GM21447 (cell line): Measurements from ENCODE around the gene ZNF22.
A peak's percentile ranks its signal among the peaks of the same experiment; 100 is the strongest.

Source experiments
- ATAC-seq: cut with Tn5 transposase; IDR thresholded peaks from one replicate; pipeline ENCODE4 v1.9.1; 2021; ENCODE audit not compliant: unreplicated experiment

Gene ZNF22

DNA sequence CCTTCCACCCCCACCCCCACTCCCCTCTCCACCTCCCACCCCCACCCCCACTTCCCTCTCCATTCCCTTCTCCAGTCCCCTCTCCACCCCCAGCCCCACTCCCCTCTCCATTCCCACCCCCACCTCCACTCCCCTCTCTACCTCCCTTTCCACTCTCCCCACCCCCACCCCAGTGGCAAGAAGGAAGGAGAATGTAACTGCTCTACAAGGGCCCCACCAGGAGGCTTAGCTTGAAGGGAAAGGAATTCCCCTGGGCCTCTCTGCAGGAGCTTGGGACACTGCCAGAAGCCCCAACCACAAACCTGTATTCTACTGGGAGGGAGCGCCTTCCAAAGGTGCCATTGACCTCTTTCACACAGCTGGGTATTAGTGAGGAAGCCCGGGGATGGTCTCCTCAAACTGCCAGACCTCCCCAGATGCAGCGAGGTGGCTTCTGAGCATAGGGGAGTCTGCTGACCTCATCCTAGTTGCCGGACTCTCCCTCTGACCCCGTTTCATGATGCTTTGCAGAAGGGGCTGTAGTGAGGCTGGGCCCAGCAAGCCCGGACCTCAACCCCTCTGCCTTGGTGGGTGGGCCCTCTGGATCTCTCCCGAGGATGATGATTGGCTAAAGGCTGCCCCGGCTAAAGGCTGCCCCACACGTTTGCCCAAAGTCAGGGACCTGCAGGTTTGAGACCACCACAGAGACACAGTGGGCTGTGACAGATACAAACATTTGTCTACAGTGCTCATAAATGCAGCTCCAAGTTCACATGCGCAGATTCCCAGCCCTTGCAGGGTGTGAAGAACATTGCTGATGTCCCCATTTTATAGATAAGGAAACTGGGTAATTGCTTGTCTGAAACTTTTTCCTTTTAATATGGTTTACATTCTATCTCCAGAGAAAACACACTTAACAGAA lies 25.0 kb upstream of the ZNF22 start:
- ATAC-seq: no peak

DNA sequence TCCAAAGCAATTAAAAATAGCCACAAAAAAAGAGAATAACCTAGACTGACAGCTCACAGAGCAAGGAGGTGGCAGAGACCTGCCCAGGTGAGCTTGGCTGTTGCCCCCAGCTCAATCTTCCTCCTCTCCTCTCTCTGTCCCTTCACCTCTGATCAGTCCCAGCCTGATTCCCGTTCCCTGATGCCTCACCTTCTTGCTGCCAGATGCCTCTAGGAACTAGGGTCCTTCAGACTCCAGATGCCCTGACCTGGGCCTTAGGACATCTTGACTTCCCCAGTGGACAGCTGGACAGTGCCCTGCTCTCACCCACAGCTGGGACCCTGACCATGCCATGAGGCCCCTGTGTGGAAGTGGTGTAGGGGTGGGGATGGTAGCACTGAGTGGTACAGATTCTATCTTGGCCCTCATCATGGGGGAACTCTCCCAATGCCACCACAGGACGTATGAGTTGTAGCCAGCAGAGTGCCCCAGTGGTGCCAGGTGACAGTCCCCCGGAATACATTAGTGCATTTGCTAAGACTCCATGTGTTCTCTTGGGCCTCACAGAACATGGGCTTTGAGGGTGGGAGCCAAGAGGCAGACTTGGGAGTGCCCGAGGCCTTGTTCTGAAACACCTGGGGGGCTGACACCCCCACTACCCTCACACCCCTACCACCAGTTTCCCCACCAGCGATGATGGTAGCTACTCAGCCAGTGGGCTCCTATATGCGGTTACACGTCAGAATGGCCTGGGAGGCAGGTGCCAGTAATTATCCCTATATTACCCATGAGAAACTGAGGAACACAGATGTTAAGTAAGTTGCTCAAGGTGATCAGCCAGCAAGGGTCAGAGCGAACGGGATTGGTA lies 24.1 kb upstream of the ZNF22 start:
- no peak for ATAC-seq

- ATAC-seq: no peak
Observed at GRCh38 chr10:44977287-44978212, 23.2 kb upstream of the ZNF22 start.

GRCh38 chr10:44978213-44978569 lies 22.5 kb upstream of the ZNF22 start:
- ATAC-seq: no peak

DNA sequence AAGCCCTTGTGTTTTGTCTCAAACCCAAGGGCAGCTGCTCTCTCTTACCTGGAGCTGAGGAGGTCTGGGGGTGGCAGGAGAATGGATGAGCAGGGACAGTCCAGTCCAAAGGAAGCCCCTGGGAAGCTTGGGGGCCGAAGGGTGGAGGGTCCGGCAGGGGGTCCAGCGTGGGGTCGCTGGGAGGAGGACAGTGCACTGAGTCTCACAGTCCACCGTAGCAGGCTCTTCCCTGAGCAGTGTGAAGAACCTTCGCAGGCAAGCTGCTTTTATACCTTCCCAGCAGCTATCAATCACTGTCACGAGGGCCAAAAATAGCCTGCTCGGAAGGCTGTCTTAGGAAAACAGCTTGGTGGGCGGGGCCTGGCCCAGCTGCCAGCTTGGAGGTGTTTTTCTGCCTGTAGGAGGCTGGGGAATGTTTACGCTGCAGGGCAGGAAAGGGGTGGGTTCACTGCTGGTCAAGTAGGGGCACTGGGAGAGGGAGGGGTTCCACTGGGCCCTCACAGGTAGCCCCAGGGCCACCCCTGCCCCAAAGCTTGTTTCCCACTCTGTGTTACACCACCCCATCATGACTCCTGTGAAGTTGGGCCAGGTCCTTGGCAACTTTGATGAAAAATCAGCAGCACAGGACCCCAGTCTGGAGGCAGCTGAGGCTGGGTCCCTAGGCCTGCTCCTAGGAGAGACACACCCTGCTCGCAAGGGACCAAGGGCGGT lies 22.0 kb upstream of the ZNF22 start, which contains the start of gene DEPP1:
TSS of gene DEPP1 (minus strand) at position 240 of the 711 bp plus-strand sequence. CDS start 779 bp downstream, outside the sequence.
- ATAC-seq: peak; percentile 38

GRCh38 chr10:44979281-44980191 lies 21.2 kb upstream of the ZNF22 start:
- ATAC-seq: no peak

DNA sequence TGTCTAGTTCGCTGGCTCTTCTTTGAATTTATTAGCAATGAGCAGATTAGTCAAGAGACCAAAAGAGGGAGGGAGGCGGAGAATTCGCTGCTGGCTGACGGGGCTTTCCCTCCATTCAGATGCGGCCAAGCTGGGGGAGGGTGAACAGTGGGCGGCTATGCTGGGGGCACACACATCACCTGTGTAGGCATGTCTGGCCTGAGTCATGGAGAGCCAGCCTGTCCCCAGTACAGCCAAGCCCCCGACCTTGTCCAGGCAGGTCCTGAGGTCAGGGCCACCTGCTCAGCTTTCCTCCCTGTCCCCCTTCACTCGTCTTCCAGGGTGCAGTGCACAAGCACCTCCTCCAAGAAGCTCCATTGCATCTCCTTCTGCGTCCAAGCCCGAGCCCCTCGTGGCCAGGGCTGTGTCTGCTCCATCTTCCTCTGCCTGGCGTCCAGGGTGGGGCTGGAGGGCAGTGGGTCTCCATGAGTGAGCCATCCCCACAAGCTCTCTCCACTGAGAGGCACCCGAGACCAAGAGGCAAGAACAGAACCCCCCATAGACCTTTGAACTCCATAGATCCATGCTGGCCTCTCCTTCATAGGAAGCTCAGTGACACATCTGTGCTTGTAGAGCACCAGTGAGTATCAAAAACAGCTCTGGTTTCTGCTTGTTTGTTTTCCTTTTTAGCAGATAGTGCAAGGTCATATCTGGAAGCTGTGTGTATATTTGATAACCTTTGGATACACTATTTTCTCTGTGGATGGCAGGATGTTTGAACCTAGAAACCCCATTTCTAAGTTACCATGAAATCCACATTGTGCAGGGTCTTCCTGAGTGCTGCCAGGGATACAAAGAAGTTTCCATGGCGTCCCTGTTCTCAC lies 20.2 kb upstream of the ZNF22 start:
- no peak for ATAC-seq

- peak; percentile 41 for ATAC-seq
Observed at GRCh38 chr10:44981172-44982113, 19.3 kb upstream of the ZNF22 start.

- ATAC-seq: no peak
Observed at GRCh38 chr10:44982114-44982460, 18.6 kb upstream of the ZNF22 start.

DNA sequence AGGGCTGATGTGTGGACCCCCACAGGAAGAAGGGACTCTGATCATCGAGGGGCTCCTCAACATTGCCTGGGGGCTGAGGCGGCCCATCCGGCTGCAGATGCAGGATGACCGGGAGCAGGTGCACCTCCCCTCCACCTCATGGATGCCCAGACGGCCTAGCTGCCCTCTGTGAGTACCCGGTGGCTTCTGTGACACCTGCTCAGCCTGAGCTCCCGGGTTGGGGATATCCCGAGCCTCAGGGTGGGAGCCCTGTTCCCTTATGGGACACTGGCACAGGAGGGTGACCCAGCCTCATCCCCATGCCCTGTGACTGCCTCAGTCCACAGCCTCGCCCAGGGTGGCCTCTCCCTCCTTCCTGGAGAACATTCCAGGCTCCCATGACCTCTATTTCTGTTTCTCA lies 18.2 kb upstream of the ZNF22 start:
- no peak for ATAC-seq

GRCh38 chr10:44983066-44983894 lies 17.4 kb upstream of the ZNF22 start:
- ATAC-seq: no peak

DNA sequence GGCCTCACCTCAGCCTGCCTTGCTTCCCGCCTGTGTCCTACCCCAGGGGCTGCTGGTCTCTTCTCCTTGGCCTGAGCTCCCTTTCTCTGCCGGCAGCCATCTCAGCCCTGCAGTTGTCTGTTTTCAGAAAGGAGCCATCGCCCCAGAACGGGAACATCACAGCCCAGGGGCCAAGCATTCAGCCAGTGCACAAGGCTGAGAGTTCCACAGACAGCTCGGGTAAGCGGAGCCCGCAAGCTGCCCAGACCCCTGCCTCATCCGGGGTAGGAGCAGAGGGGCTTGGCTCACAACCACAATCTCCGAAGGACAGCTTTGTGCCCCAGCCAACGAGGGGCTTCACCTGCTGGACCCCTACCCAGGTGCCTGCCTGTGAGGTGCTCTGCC lies 16.8 kb upstream of the ZNF22 start:
- no peak for ATAC-seq

DNA sequence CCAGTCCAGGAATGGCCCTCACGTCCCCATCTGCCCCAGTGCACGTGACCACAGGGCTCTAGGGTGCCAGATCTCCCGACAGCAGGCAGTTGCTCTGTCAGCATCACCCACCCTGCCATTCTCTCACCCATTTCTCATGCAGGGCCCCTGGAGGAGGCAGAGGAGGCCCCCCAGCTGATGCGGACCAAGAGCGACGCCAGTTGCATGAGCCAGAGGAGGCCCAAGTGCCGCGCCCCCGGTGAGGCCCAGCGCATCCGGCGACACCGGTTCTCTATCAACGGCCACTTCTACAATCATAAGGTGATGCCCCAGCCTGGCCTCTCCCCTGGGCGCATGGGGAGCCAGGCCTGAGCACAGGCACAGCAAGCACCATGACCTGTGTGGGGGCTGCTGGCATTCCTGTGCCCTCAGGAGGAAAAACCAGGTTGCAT lies 16.0 kb upstream of the ZNF22 start:
- no peak for ATAC-seq

- ATAC-seq: no peak
Observed at GRCh38 chr10:44985175-44985681, 15.5 kb upstream of the ZNF22 start.

DNA sequence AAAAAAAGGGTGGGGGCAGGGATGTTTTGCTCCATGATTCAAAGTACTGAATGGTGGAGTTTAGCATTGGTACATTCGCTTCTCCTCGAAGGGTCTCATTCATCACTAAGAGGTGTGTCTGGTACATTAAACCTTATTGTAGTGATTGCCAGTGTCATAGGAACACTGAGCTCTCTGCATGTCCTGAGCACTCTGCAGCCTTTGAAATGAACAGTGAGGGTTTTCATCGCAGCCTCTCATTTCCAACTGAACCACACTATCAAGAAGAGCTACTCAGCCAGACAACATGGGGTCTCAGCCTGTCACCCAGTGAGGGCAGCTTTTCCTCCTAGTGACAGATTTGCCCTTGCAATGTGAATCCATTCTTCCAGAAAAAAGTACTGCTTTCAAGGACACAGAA lies 14.5 kb upstream of the ZNF22 start:
- ATAC-seq: no peak

GRCh38 chr10:44986670-44987069 lies 14.1 kb upstream of the ZNF22 start:
- ATAC-seq: no peak
